Smooth muscle cell of the pulmonary artery (primary cell): ENCODE data around the gene KRTAP10-6. TPM values are rescaled to one million over a fixed set of nuclear protein-coding genes. Genes with fewer than 3 reads are reported as not detected.

Source experiments
- total RNA-seq: library from RNA; depleted of rRNA; stranded (reverse); fragments of >200 nt; gene quantifications from 2 replicates; pipeline ENCODE4 v1.2.3, GENCODE V29; 2014

The KRTAP10-6 gene, protein sequence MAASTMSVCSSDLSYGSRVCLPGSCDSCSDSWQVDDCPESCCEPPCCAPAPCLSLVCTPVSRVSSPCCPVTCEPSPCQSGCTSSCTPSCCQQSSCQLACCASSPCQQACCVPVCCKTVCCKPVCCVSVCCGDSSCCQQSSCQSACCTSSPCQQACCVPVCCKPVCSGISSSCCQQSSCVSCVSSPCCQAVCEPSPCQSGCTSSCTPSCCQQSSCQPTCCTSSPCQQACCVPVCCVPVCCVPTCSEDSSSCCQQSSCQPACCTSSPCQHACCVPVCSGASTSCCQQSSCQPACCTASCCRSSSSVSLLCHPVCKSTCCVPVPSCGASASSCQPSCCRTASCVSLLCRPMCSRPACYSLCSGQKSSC
- not detected in 2 replicates for total RNA-seq

DNA sequence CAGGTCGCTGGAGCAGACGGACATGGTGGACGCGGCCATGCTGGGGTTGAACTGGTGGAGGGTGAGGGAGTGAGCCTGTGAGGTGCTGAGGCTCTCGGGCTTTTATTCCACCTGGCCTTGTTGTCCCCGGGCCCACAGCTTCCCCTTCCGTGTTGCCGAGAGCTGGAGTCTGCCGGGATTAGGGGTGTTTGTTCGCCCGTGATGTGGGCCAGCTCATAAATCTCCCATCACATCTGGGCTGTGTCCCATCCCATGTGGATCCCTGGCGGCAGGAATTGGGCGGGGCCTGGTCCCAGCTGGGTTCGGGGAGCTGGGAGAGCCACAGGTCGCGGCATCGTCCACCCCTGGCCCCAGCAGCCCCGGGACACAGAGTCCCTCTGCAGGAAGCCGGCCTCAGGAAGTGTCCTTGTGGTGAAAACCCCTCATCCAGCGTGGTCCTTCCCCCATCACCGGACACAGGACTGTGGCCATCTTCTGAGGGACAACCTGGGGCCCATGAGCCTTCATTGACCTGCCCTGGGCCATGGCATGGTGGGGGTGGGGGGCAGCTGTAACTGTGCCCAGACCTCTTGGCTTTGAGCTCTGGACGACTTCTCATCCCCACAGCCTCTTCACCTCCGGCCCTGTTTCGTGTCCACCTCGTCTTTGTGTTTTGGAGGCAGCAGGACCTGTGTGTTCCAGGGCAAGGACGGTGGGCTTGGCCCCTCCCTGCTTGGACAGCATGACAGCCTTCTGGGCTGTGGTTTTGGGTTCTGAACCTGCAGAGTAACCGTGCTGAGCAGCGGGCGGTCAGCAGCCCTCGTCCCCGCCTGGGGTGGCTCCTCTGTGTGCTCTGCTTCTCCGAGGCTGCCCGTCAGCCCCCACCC, at the start of gene KRTAP10-6:
TSS of gene KRTAP10-6 (minus strand) at position 60 of the 866 bp plus-strand sequence. CDS start at position 39, 21 bp downstream.

DNA sequence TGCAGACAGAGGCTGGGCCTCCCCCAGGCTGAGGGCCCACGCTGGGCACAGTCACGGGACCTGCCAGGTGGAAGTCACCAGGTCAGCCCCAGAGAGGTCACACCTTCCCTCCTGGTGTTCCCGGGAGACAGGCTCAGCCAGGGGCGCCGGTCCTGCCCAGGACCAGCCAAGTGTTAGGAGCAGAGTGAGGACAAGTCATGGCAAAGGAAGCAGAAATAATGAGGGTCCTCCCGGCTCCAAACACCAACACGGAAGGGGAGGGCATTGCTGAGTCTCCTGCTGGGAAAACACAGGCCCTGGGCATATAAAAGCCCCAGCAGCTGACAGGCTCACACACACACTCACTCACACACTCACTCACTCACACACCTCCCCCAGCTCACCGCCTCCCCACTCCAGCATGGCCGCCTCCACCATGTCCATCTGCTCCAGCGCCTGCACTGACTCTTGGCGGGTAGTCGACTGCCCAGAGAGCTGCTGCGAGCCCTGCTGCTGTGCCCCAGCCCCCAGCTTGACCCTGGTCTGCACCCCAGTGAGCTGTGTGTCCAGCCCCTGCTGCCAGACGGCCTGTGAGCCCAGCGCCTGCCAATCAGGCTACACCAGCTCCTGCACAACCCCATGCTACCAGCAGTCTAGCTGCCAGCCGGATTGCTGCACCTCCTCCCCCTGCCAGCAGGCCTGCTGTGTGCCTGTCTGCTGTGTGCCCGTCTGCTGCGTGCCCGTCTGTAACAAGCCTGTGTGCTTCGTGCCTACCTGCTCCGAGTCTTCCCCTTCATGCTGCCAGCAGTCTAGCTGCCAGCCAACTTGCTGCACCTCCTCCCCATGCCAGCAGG, 44.9 kb upstream of the KRTAP10-6 start, which contains the start of gene KRTAP10-10:
TSS of gene KRTAP10-10 (plus strand) at position 339 of the 833 bp plus-strand sequence. CDS start at position 401, 62 bp downstream.

GRCh38 chr21:44626673-44627143, 34.4 kb upstream of the KRTAP10-6 start, which contains the start of gene KRTAP10-9:
Gene KRTAP10-9 (plus strand): TSS chr21:44627093. CDS start chr21:44627172, 79 bp downstream.

GRCh38 chr21:44612029-44612486, 19.8 kb upstream of the KRTAP10-6 start, which contains the start of gene KRTAP10-8:
Gene KRTAP10-8 (plus strand): TSS chr21:44612079. CDS start chr21:44612101, 22 bp downstream.

DNA sequence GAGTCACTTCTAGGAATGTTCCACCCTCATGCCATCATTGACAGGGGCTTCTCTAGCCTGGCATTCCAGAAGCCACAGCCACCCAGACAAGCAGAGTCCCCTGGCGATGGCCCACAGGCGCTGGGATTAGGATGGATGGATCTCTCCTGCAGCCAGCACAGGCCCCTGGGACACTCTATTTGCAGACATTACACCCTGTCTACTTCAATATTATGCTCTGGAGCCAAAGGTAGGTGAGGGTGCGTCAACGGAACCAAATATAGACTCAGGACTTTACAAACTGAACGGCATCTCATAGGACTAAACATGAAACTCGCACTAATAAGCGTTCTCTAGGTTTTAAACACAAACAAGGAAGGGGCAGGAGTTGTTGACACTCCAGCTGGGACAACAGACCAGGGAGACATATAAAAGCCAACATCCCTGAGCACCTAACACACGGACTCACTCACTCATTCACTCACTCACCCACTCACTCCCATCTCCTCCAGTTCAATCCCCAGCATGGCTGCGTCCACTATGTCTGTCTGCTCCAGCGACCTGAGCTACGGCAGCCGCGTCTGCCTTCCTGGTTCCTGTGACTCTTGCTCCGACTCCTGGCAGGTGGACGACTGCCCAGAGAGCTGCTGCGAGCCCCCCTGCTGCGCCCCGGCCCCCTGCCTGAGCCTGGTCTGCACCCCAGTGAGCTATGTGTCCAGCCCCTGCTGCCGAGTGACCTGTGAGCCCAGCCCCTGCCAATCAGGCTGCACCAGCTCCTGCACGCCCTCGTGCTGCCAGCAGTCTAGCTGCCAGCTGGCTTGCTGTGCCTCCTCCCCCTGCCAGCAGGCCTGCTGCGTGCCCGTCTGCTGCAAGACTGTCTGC, 8.0 kb upstream of the KRTAP10-6 start, which contains the start of gene KRTAP10-7:
TSS of gene KRTAP10-7 (plus strand) at position 480 of the 861 bp plus-strand sequence. CDS start at position 505, 25 bp downstream.

GRCh38 chr21:44580231-44580821, 12.0 kb downstream of the KRTAP10-6 start, which contains the start of gene KRTAP10-5:
Gene KRTAP10-5 (minus strand): TSS chr21:44580604. CDS start chr21:44580578, 26 bp downstream.

DNA sequence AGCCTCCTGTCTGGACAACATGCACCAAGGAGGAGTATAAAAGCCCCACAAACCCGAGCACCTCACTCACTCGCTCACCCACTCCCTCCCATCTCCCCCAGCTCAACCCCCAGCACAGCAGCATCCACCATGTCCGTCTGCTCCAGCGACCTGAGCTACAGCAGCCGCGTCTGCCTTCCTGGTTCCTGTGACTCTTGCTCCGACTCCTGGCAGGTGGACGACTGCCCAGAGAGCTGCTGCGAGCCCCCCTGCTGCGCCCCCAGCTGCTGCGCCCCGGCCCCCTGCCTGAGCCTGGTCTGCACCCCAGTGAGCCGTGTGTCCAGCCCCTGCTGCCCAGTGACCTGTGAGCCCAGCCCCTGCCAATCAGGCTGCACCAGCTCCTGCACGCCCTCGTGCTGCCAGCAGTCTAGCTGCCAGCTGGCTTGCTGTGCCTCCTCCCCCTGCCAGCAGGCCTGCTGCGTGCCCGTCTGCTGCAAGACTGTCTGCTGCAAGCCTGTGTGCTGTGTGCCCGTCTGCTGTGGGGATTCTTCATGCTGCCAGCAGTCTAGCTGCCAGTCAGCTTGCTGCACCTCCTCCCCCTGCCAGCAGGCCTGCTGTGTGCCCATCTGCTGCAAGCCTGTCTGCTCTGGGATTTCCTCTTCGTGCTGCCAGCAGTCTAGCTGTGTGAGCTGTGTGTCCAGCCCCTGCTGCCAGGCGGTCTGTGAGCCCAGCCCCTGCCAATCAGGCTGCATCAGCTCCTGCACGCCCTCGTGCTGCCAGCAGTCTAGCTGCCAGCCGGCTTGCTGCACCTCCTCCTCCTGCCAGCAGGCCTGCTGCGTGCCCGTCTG, 18.5 kb downstream of the KRTAP10-6 start, which contains the start of gene KRTAP10-4:
TSS of gene KRTAP10-4 (plus strand) at position 100 of the 827 bp plus-strand sequence. CDS start at position 130, 30 bp downstream.

DNA sequence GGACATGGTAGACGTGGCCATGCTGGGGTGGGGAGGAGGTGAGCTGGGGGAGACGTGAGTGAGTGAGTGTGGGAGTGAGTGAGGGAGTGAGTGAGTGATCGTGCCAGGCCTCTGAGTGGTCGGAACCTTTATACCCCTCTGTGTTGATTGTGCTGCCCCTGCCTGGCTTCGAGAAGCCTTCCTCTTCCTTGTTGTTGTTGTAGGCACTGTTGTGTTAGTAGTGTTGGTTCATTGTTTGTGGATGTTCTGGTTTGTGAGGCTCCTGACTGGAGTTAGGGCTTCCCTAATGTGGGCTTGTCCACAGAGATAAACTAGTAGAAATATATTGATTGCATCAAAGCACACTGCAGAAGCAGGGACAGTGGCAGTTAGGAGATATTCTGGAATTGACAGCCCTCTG, 33.6 kb downstream of the KRTAP10-6 start, which contains the start of gene KRTAP10-3:
TSS of gene KRTAP10-3 (minus strand) at position 101 of the 400 bp plus-strand sequence. CDS start at position 21, 80 bp downstream.

GRCh38 chr21:44551340-44551961, 40.9 kb downstream of the KRTAP10-6 start, which contains the start of gene KRTAP10-2:
Gene KRTAP10-2 (minus strand): TSS chr21:44551505. CDS start chr21:44551458, 47 bp downstream.

Other genes with a start within 250 kb of the KRTAP10-6 start
- gene TRPM2, start 238.9 kb downstream of the KRTAP10-6 start, total RNA-seq = under 0.01 TPM in 1 of 2 replicates, not detected in the other
- 0.26 and 0.65 TPM in 2 replicates for gene LRRC3, start 137.0 kb downstream of the KRTAP10-6 start, total RNA-seq
- gene KRTAP10-1, start 52.3 kb downstream of the KRTAP10-6 start, total RNA-seq = not detected in 2 replicates
- gene KRTAP10-2, start 41.0 kb downstream of the KRTAP10-6 start, total RNA-seq = not detected in 2 replicates
- not detected in 2 replicates for gene KRTAP10-3, start 33.7 kb downstream of the KRTAP10-6 start, total RNA-seq
- gene KRTAP10-4, start 18.8 kb downstream of the KRTAP10-6 start, total RNA-seq = not detected in 2 replicates
- not detected in 2 replicates for gene KRTAP10-5, start 11.9 kb downstream of the KRTAP10-6 start, total RNA-seq
- not detected in 2 replicates for gene KRTAP10-7, start 8.1 kb upstream of the KRTAP10-6 start, total RNA-seq
- gene KRTAP10-8, start 19.6 kb upstream of the KRTAP10-6 start, total RNA-seq = not detected in 2 replicates
- not detected in 2 replicates for gene KRTAP10-9, start 34.6 kb upstream of the KRTAP10-6 start, total RNA-seq
- not detected in 2 replicates for gene KRTAP10-10, start 44.9 kb upstream of the KRTAP10-6 start, total RNA-seq
- gene KRTAP10-11, start 53.9 kb upstream of the KRTAP10-6 start, total RNA-seq = not detected in 2 replicates
- gene KRTAP12-4, start 62.2 kb upstream of the KRTAP10-6 start, total RNA-seq = not detected in 2 replicates
- not detected in 2 replicates for gene KRTAP12-3, start 65.4 kb upstream of the KRTAP10-6 start, total RNA-seq
- gene KRTAP12-2, start 74.4 kb upstream of the KRTAP10-6 start, total RNA-seq = not detected in 2 replicates
- not detected in 2 replicates for gene KRTAP12-1, start 89.7 kb upstream of the KRTAP10-6 start, total RNA-seq
- not detected in 2 replicates for gene KRTAP10-12, start 104.7 kb upstream of the KRTAP10-6 start, total RNA-seq
- not detected in 2 replicates for gene TSPEAR, start 119.1 kb upstream of the KRTAP10-6 start, total RNA-seq
- 88.7 and 102 TPM in 2 replicates for gene UBE2G2, start 209.3 kb upstream of the KRTAP10-6 start, total RNA-seq
- 66.2 and 77.2 TPM in 2 replicates for gene SUMO3, start 225.6 kb upstream of the KRTAP10-6 start, total RNA-seq